Measurements from ENCODE around the gene C9. TPM values are rescaled to one million over a fixed set of nuclear protein-coding genes. Genes with fewer than 3 reads are reported as not detected.

C9 gene
- total and polyA plus RNA-seq, 2 of the 4 experiments (the other 2 are of a cell fraction) = not detected

GRCh38 chr5:39405083-39405843, 41.0 kb upstream of the C9 start:
- Histone ChIP-seq H2AK9ac (replicated peaks; ENCODE audit: low read depth, low read length, poor library complexity) (no peak overlapping the region), H3K27ac (ENCODE audit: insufficient read depth, low read length) (no peak overlapping the region), H2BK120ac (ENCODE audit: low read depth, low read length) (no peak overlapping the region), H3K36me3 (ENCODE audit: control insufficient read depth, insufficient read depth, low read length) (peaks cover 14% of the 10 kb centered on the region), H3K4me2 (ENCODE audit: low read depth, low read length) (no peak overlapping the region), H4K20me1 (ENCODE audit: insufficient read depth, low read length) (peaks cover 45% of the 10 kb centered on the region; the same call in 1 of the 2 replicates), H3K27me3 (ENCODE audit: control insufficient read depth, insufficient read depth, low read length) (no peaks in the 10 kb centered on the region), H3K18ac (ENCODE audit: low read depth, low read length) (0 out of 2 replicates have a peak overlapping the region, but pooled peaks have one; percentile 13), H3K23ac (ENCODE audit: low read depth, low read length) (0 out of 2 replicates have a peak overlapping the region, but pooled peaks have one; percentile 7), H3K4ac (ENCODE audit: low read depth, low read length) (no peak overlapping the region), H4K5ac (ENCODE audit: low read depth, low read length) (no peak overlapping the region), H3K9ac (ENCODE audit: low read depth, low read length) (no peak overlapping the region), H2BK20ac (ENCODE audit: low read depth, low read length) (no peak overlapping the region), H3K9me3 (ENCODE audit: control insufficient read depth, insufficient read depth, low read length) (no peaks in the 10 kb centered on the region), H3K4me1 (ENCODE audit: control insufficient read depth, insufficient read depth, low read length) (peaks cover 19% of the 10 kb centered on the region), H2BK5ac (ENCODE audit: low read depth, low read length, poor library complexity, severe bottlenecking) (peak overlapping the region; percentile 10), H4K91ac (ENCODE audit: insufficient read depth, low read depth, low read length) (no peak overlapping the region), H2AFZ (replicated peaks; ENCODE audit: low read length, poor library complexity) (no peak overlapping the region), H3K14ac (replicated peaks; ENCODE audit: low read depth, low read length) (no peak overlapping the region), H3K4me3 (ENCODE audit: insufficient read depth, low read depth, low read length) (no peak overlapping the region), H2BK15ac (ENCODE audit: low read depth, low read length) (no peak overlapping the region), H4K8ac (ENCODE audit: low read depth in 2 of 2, low read length in 2 of 2) (no peak overlapping the region), H2AK5ac (ENCODE audit: low read depth, low read length) (no peak overlapping the region), H3K56ac (ENCODE audit: extremely low read depth, insufficient read depth, low read length) (no peak overlapping the region), H3K9me1 (ENCODE audit: insufficient read depth, low read length) (peaks cover 8% of the 10 kb centered on the region), H3K79me1 (ENCODE audit: low read depth in 1 of 2, low read length in 2 of 2) (peaks cover 17 to 73% of the 10 kb centered on the region in 2 experiments)
- ChIA-PET CTCF (interaction anchor here (0.5 to 1.1 kb wide), 2 partner anchors 20 to 35 kb away, joined by 3 read pairs; partner anchors contain the start of gene DAB2), POLR2A (ENCODE audit: unreplicated experiment) (interaction anchor here (0.6 kb wide), 1 partner anchor 233 kb away, joined by 3 read pairs; no protein-coding TSS in a partner anchor)
- TF ChIP-seq NFE2L2 (IDR thresholded peaks at IDR 0.05; ENCODE audit: low read depth, low read length) = no peak
- TF ChIP-seq SMC3 (IDR thresholded peaks at IDR 0.05; ENCODE audit: low read depth, low read length) = no peak
- no peak for TF ChIP-seq MAZ (IDR thresholded peaks at IDR 0.05; ENCODE audit: borderline replicate concordance, low read depth, low read length)
- TF ChIP-seq POLR2A (IDR thresholded peaks at IDR 0.05; ENCODE audit: low read depth, low read length) = peak; percentile 47; the same call in 1 of the 2 replicates
- TF ChIP-seq RAD21 (IDR thresholded peaks at IDR 0.05; ENCODE audit: low read length) = no peak
- TF ChIP-seq CTCF (conservative IDR thresholded peaks at IDR 0.05; ENCODE audit: low read depth, low read length) = no peak
- no peak for TF ChIP-seq FOS (IDR thresholded peaks at IDR 0.05; ENCODE audit: low read depth, low read length)
- TF ChIP-seq BHLHE40 (IDR thresholded peaks at IDR 0.05; ENCODE audit: low read depth, low read length) = no peak
- no peak for TF ChIP-seq MAFK (IDR thresholded peaks at IDR 0.05; ENCODE audit: low read depth, low read length)
- in situ Hi-C loops (cut with MboI; ENCODE audit: low sequenced_read_pairs) (no loop called here), dilution Hi-C loops (cut with HindIII; ENCODE audit: low sequenced_read_pairs, unreplicated experiment) (no loop called here), intact Hi-C loops (cut with micrococcal nuclease) (no loop called here)
- ATAC-seq (ENCODE audit: low read depth) = no peak
- no TSS peak for BruUV-seq (replicated peaks)
- WGBS, 2 experiments (ENCODE audit: extremely low coverage in 2 of 2, insufficient read length in 1 of 2) = no CpG with 5 or more reads among the region's 5 CpGs
- no peak for DNase-seq
